ENCODE measurements around the gene RNF208.

The RNF208 gene

DNA sequence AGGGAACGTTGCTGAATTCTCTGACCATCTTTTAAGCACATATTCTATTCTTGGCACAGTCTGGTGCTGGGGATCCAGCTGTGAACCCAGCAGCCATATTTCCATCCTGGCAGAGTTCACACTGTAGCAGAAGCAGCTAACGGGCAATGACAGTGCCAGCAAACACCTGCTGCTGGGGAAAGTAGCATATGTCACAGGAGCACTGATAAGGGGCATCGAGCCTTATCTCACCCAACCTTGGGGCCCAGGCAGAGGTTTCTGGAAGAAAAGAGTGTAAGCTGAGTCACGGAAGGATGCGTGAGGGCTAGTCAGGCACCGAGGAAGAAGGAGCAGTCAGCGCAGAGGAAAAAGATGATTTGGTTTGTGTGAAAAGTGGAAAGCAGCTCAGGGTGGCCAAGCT, 15.4 kb downstream of the RNF208 start:
- DNase-seq: no peak

DNA sequence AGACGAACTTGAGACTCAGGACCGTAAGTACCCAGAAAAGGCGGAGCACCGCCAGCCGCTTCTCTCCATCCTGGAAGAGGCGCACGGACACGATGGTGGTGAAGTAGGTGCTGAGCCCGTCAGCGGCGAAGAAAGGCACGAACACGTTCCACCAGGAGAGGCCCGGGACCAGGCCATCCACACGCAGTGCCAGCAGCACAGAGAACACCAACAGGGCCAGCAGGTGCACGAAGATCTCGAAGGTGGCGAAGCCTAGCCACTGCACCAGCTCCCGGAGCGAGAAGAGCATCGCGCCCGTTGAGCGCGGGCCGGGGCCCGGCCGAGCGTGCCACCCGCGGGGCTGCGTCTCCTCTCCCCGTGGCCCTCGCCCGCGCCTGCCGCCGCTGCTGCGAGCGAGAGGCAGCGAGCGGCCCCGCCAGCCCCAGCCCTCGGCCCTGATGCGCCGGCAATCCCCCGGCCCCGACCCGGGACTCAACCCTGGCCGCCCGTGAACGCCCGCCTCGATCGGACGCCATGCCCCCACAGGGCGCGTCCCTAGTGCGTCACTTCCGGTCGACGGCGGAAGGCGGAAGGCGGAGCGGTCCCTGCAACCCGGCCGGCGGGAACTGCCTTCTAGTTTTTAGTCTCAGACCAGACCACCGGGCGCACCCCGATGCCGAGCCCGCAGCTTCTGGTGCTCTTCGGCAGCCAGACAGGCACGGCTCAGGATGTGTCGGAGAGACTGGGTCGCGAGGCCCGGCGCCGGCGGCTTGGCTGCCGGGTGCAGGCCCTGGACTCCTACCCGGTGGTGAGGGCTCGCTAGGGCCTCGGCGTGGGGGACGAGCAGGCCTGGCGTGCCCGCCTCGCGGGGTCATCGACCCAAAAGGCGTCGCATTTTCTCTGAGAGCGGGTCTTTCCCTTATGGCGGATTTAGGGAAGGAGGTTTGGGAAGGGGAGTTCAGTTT, 16.6 kb downstream of the RNF208 start, which contains the start of the genes NDOR1 and TMEM203:
NDOR1 (plus strand) TSS at position 575 of the 944 bp plus-strand sequence; CDS start at position 653, 78 bp downstream.
TMEM203 (minus strand) TSS at position 523 of the 944 bp plus-strand sequence; CDS start at position 289, 234 bp downstream.
- DNase-seq: peak; percentile 73

DNA sequence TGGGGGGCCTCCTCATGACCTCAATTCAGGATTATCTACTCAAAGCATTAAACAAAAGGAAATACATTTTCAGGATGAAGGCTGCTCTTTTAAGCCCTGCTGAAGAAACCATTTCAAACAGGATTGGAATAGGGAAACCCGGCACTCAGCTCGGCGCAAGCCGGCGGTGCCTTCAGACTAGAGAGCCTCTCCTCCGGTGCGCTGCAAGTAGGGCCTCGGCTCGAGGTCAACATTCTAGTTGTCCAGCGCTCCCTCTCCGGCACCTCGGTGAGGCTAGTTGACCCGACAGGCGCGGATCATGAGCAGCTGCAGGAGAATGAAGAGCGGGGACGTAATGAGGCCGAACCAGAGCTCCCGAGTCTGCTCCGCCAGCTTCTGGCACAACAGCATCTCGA, 17.3 kb downstream of the RNF208 start:
- no peak for DNase-seq

GRCh38 chr9:137202966-137203365, 19.1 kb downstream of the RNF208 start:
- no peak for DNase-seq

GRCh38 chr9:137201205-137201868, 20.7 kb downstream of the RNF208 start:
- DNase-seq: no peak

DNA sequence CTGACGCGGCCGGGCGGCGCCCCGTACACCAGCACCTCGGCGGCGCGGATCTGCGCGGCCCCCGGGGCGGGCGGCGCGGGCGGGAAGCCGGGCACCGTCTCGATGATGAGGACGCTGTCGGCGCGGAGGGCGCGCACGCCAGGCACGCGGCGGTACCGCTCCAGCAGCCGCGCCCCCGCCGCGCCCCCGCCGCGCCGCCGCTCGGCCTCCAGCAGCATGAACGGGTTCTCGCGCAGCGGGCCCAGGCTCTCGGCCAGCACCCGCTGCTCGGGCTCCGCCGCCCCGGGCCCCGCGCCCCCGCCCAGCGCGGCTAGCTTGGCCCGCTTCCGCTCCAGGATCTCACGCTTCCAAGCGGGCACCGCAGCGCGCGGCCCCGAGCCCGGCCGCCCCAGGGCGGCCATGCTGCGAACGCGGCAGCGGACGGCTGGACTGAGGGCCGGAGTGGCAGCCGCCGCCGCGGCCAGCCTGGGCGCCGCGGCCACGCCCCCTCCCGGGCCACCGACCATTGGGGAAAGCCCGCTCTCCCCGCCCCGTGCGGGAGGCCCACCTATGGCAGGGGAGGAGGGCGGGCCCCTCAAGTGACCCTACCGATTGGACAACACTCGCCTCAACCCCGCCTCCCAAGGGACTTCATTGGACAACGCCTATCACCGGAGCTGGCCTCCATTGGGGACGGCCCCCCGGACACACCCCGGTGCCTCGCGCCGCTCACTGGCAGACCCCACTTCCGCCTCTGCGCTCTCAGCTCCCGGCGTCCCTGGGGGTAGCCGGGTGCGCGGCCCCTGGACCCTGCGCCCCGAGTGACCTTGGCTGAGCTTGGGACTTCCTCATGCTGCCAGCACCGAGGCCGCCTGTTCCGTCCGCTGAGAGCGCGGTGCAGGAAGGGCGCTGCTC, 21.5 kb downstream of the RNF208 start, which contains the start of gene TPRN:
TPRN (minus strand) TSS at position 431 of the 894 bp plus-strand sequence; CDS start at position 401, 30 bp downstream.
- peak; percentile 98 for DNase-seq

GRCh38 chr9:137199411-137200121, 22.5 kb downstream of the RNF208 start:
- no peak for DNase-seq

- DNase-seq: no peak
These were observed 23.1 kb downstream of the RNF208 start for GRCh38 chr9:137198902-137199283.

- no peak for DNase-seq
These were observed 23.8 kb downstream of the RNF208 start for GRCh38 chr9:137198051-137198901.

DNA sequence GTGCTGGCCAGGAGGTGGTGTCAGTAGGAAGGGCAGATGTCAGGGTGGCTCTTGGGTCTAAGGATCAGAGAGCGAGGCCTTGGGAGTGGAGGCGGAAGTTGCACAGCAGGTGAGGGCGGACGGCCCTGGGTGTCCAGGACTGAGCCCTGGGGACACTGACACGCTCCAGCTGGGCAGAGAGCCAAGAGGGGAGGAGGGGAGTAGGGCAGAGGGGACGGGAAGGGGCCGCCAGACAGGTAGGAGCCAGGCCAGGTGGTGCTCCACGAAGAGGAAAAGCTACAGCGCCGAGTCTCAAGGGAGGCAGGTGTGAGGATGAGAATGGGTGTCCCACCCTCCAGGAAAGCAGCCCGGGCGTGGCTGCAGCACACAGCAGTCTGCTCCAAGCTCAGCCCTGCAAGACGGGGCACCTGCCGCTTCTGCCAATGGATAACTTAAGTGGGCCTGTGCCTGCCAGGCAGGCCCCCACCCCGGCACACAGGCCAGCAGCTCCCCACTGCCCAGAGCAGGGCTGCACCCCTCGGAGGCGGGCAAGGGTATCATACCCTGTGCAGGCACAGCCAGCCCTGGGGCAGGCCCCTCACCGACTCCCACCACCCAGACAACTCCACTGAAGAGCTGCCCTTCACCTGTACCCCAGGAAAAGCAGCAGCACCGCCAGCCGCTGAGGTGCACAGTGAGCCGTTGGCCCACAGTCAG, 26.4 kb downstream of the RNF208 start:
- peak; percentile 90 for DNase-seq

- DNase-seq: peak; percentile 89
These were observed 27.1 kb downstream of the RNF208 start for GRCh38 chr9:137194909-137195308.

GRCh38 chr9:137194388-137194787, 27.7 kb downstream of the RNF208 start:
- DNase-seq: peak; percentile 23

GRCh38 chr9:137193771-137194170, 28.3 kb downstream of the RNF208 start:
- no peak for DNase-seq

- no peak for DNase-seq
These were observed 29.2 kb downstream of the RNF208 start for GRCh38 chr9:137192859-137193258.

GRCh38 chr9:137192448-137192780, 29.6 kb downstream of the RNF208 start:
- DNase-seq: no peak

DNA sequence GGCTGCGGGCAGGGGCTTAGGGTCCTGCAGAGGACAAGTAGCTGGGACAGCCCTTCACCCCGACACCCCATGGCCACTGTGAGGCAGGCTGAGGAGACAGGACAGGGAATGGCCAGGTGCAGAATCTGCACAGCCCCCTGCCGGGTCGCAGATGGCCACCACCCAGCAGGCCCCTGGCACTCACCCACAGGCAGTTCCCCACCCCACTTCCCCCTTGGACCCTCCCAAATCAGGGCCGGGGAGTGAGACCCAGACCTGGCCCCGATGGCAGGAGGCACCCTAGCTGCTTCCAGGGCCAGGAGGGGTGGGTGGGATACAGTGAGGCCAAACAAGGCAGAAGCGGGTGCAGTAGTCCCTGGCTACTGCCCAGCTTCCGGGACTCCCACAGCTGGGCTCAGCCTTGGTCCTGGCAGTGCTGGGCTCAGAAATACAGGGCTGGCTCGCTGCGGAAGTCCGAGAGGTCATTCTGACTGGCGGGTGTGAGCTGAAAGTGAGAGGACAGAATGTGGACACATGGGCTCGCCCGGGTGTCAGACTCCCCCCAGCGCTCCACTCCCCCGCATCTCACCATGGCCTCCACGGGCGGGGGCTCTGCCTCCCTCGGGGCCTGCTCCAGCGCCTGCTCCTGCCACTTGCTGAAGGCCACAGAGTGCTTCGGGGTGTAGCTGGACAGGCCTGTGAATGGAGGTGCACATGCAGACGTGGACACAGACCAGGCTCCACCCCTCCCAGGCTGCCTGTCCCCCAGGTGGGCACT, 30.2 kb downstream of the RNF208 start:
- DNase-seq: no peak

GRCh38 chr9:137191245-137191644, 30.8 kb downstream of the RNF208 start:
- DNase-seq: no peak

GRCh38 chr9:137190315-137190856, 31.7 kb downstream of the RNF208 start:
- no peak for DNase-seq
